Parathyroid adenoma (tissue), 2 donors: Measurements from ENCODE around the gene DFFA.

Source experiments
- H2AFZ ChIP-seq: fragments of 300-600 bp; sonication (generic); one replicate; pipeline ENCODE4 v1.7.0; 2017; ENCODE audit warnings: antibody characterized with exemption, mild to moderate bottlenecking
- H3K27ac ChIP-seq: fragments of 300-600 bp; sonication (generic); one replicate; pipeline ENCODE4 v1.7.0; 2017
- H3K27me3 ChIP-seq: fragments of 300-600 bp; sonication (generic); one replicate; pipeline ENCODE4 v1.7.0; 2017; ENCODE audit warnings: low read length; ENCODE audit not compliant: control insufficient read depth, insufficient read depth
- H3K36me3 ChIP-seq: fragments of 300-600 bp; sonication (generic); one replicate; pipeline ENCODE4 v1.7.0; 2017; ENCODE audit warnings: low read length; ENCODE audit not compliant: control insufficient read depth, insufficient read depth
- H3K4me1 ChIP-seq: fragments of 300-600 bp; sonication (generic); one replicate; pipeline ENCODE4 v1.7.0; 2017; ENCODE audit warnings: control low read depth
- H3K4me2 ChIP-seq: fragments of 300-600 bp; sonication (generic); one replicate; pipeline ENCODE4 v1.7.0; 2017; ENCODE audit warnings: low read length
- H3K4me3 ChIP-seq: fragments of 300-600 bp; sonication (generic); one replicate; pipeline ENCODE4 v1.7.0; 2017; ENCODE audit warnings: low read depth, low read length
- H3K79me2 ChIP-seq: fragments of 300-600 bp; sonication (generic); one replicate; pipeline ENCODE4 v1.7.0; 2017; ENCODE audit warnings: control low read depth
- H3K9ac ChIP-seq: fragments of 300-600 bp; sonication (generic); one replicate; pipeline ENCODE4 v1.7.0; 2017; ENCODE audit warnings: mild to moderate bottlenecking
- H3K9me3 ChIP-seq: fragments of 300-600 bp; sonication (generic); one replicate; pipeline ENCODE4 v1.7.0; 2017; ENCODE audit warnings: low read length; ENCODE audit not compliant: control insufficient read depth
- CTCF ChIP-seq: fragments of 300-600 bp; sonication (generic); IDR thresholded peaks from one replicate; pipeline ENCODE4 v1.7.0; 2017; ENCODE audit warnings: antibody characterized with exemption, mild to moderate bottlenecking
- donor health status: primary hyperparathyroidism.

Gene DFFA

GRCh38 chr1:10449751-10450150 is 22.6 kb downstream of the DFFA start, which contains the start of gene CORT:
TSS of gene CORT (plus strand) at chr1:10450031. CDS start at chr1:10450224, 193 bp downstream.
- no peaks in the 10 kb centered on the region for H3K36me3 ChIP-seq

DNA sequence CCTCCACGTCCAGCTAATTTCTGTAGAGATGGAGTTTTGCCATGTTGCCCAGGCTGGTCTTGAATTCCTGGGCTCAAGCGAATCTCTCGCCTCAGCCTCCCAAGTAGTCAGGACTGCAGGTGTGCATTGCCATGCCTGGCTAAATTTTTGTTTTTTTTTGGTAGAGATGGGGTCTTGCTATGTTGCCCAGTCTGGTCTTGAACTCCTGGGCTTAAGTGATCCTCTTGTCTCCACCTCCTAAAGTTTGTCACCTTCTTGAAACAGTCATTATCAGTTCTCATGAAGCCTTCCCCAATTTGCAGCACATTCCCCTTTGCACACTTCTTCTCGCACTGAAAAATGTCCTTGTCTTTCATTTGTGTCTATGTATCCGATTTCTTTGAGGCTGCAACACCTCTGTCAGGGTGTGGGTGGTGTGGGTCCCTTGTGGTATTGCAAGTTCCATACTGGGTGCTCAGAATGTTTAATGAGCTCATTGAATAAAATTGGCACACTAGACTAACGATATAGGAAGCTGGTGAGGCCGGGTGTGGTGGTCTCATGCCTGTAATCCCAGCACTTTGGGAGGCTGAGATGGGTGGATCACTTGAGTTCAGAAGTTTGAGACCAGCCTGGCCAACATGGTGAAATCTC is 25.4 kb downstream of the DFFA start:
- no peak overlapping the region for H3K27ac ChIP-seq
- no peak overlapping the region for H3K4me3 ChIP-seq
- no peaks in the 10 kb centered on the region for H3K79me2 ChIP-seq
- no peak for TF ChIP-seq CTCF
- H3K36me3 ChIP-seq = no peaks in the 10 kb centered on the region
- H3K27me3 ChIP-seq = no peaks in the 10 kb centered on the region
- H3K9ac ChIP-seq = no peak overlapping the region
- H3K9me3 ChIP-seq = no peaks in the 10 kb centered on the region
- no peaks in the 10 kb centered on the region for H3K4me1 ChIP-seq
- no peak overlapping the region for H3K4me2 ChIP-seq
- no peak overlapping the region for H2AFZ ChIP-seq

More at GRCh38 chr1:10449751-10450150, 22.6 kb downstream of the DFFA start, which contains the start of gene CORT:
- no peaks in the 10 kb centered on the region for H3K4me1 ChIP-seq
- no peaks in the 10 kb centered on the region for H3K27me3 ChIP-seq
- no peak within 1 kb of the TSS for H3K27ac ChIP-seq
- H3K4me2 ChIP-seq = no peak within 1 kb of the TSS
- no peak within 1 kb of the TSS for H2AFZ ChIP-seq
- H3K9me3 ChIP-seq = no peaks in the 10 kb centered on the region
- H3K9ac ChIP-seq = no peak within 1 kb of the TSS
- no peaks in the 10 kb centered on the region for H3K79me2 ChIP-seq
- TF ChIP-seq CTCF = no peak
- H3K4me3 ChIP-seq = no peak within 1 kb of the TSS

- Histone ChIP-seq H3K79me2 (no peaks in the 10 kb centered on the region), H3K4me3 (no peak overlapping the region), H3K36me3 (no peaks in the 10 kb centered on the region), H3K9me3 (no peaks in the 10 kb centered on the region), H3K4me1 (no peaks in the 10 kb centered on the region), H2AFZ (no peak overlapping the region), H3K27ac (no peak overlapping the region), H3K9ac (no peak overlapping the region), H3K27me3 (no peaks in the 10 kb centered on the region), H3K4me2 (no peak overlapping the region)
- TF ChIP-seq CTCF = no peak
These were observed 27.4 kb downstream of the DFFA start for GRCh38 chr1:10444795-10445397.

GRCh38 chr1:10444248-10444647 is 28.1 kb downstream of the DFFA start:
- no peak overlapping the region for H3K27ac ChIP-seq
- no peak overlapping the region for H2AFZ ChIP-seq
- no peaks in the 10 kb centered on the region for H3K36me3 ChIP-seq
- H3K79me2 ChIP-seq = no peaks in the 10 kb centered on the region
- H3K4me3 ChIP-seq = no peak overlapping the region
- no peak overlapping the region for H3K4me2 ChIP-seq
- no peak for TF ChIP-seq CTCF
- no peaks in the 10 kb centered on the region for H3K4me1 ChIP-seq
- no peaks in the 10 kb centered on the region for H3K9me3 ChIP-seq
- no peak overlapping the region for H3K9ac ChIP-seq
- H3K27me3 ChIP-seq = no peaks in the 10 kb centered on the region

DNA sequence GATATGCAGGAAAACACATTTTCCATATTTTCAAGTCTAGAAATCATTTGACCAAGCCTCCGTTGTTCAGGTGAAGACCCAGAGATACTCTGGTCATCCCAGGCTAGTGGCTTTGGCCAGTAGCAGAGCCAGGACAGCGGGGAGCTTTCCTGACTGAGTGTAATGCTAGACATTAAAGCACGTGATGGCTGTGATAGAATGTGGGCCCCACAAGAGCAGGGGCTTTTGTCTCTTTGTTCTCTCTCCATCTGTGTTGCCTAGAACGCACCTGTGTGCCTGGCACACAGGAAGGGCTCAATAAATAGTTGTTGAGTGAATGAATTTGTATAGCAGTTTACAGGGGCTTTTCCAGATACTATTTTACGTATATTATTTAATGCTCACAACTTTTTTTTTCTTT is 31.5 kb downstream of the DFFA start:
- H3K9me3 ChIP-seq = no peaks in the 10 kb centered on the region
- H3K36me3 ChIP-seq = no peaks in the 10 kb centered on the region
- TF ChIP-seq CTCF = no peak
- no peaks in the 10 kb centered on the region for H3K27me3 ChIP-seq
- H3K27ac ChIP-seq = no peak overlapping the region
- H3K79me2 ChIP-seq = no peaks in the 10 kb centered on the region
- no peak overlapping the region for H2AFZ ChIP-seq
- H3K4me3 ChIP-seq = no peak overlapping the region
- no peak overlapping the region for H3K9ac ChIP-seq
- no peaks in the 10 kb centered on the region for H3K4me1 ChIP-seq
- H3K4me2 ChIP-seq = no peak overlapping the region
